ENCODE data around the gene GLIPR1L1. TPM values are rescaled to one million over a fixed set of nuclear protein-coding genes. Genes with fewer than 3 reads are reported as not detected.
A peak's percentile ranks its signal among the peaks of the same experiment; 100 is the strongest.

Gene GLIPR1L1
- total RNA-seq (not detected), polyA plus RNA-seq (not detected), total RNA-seq (0 reads per million in 6 experiments)

GRCh38 chr12:75334384-75335030 is at the start of gene GLIPR1L1:
Gene GLIPR1L1 (plus strand): TSS chr12:75334670. CDS start chr12:75334729, 59 bp downstream.
- Mint-ChIP-seq H3K4me3 (peak within 1 kb of the TSS; percentile 20 to 81 (median 70)), H3K36me3 (no peaks in the 10 kb centered on the region), H3K27me3 (peaks cover 15 to 26% (median 24%) of the 10 kb centered on the region in 5 donors), H3K9me3 (no peaks in the 10 kb centered on the region), H3K4me1 (peaks cover 7 to 20% (median 16%) of the 10 kb centered on the region in 4 donors), H3K27ac (peak within 1 kb of the TSS in 2 of 10 donors; percentile 23 to 30)
- peak; percentile 88 to 90 for ATAC-seq
- DNase-seq = peak; percentile 62 to 87 (median 76)
- POLR2A ChIA-PET = interaction anchor here (1.0 to 1.5 kb wide), 3 partner anchors 146 to 697 kb away, joined by 3 to 4 read pairs (median 3); partner anchors contain the start of genes GLIPR1 and PHLDA1

DNA sequence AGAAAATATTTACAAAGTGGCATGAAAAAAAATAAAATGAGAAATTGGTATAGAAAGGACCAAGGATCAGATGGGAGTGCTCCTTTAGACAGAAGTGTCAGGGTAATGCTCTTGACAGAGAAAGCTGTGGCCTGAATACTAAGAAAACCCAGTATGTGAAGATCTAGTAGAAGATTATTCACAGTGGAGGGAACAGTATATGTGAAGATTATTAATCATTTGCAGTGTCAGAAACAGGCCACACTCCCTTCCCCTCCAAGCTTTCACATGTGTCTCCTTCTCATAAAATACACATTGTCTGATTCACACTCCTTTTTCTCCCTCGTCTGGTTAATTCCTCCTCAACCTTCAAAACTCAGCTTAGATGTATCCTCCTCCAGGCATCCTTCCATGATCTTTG is 45.6 kb upstream of the GLIPR1L1 start:
- H3K9me3 Mint-ChIP-seq = no peaks in the 10 kb centered on the region
- ATAC-seq (no peak), DNase-seq (no peak)
- POLR2A ChIA-PET = no interaction called here
- H3K4me3 Mint-ChIP-seq = no peak overlapping the region
- no peak overlapping the region for H3K27ac Mint-ChIP-seq
- no peaks in the 10 kb centered on the region for H3K4me1 Mint-ChIP-seq
- H3K27me3 Mint-ChIP-seq = no peaks in the 10 kb centered on the region
- no peaks in the 10 kb centered on the region for H3K36me3 Mint-ChIP-seq

DNA sequence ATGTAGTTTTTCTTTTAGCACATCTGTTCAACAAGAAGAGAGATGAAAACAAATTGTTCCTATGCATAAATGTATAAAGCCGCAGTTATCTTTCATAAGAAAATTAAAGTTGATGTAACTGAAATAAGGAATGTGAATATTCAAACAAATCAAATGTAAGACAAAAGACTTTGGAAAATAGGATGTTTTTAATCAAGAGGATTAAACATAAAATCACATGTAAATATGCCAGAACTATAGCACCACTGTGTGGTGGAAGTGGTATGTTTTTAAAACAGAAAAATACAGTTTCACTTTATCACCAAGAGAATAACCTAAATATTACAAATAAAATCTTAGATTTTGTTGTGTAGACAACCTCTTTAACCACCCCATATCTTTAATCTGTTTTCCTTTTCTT is 44.7 kb upstream of the GLIPR1L1 start:
- Mint-ChIP-seq H3K4me1 (no peaks in the 10 kb centered on the region), H3K27ac (no peak overlapping the region), H3K36me3 (no peaks in the 10 kb centered on the region), H3K4me3 (no peak overlapping the region), H3K27me3 (no peaks in the 10 kb centered on the region), H3K9me3 (no peaks in the 10 kb centered on the region)
- POLR2A ChIA-PET = no interaction called here
- ATAC-seq (no peak), DNase-seq (no peak)

DNA sequence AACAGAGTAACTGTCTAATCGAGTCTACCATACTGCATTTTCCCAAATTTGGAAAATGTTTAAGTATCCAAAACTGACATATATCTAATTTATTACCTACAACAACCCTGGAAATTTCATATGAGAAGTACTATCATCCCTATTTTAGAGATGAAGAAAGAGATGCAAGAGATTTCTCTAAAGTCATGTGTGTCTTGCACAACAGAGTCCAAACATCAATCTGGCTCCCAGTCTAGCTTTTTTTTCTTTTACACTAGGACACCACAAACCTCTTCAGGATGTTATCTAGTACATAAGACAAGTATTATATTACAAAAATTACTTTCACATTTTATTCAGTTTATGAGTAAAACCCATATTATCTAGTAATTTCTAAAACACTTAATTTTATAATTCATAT is 43.5 kb upstream of the GLIPR1L1 start:
- DNase-seq = no peak
- POLR2A ChIA-PET = no interaction called here
- H3K36me3 Mint-ChIP-seq = no peaks in the 10 kb centered on the region
- no peak overlapping the region for H3K4me3 Mint-ChIP-seq
- no peak overlapping the region for H3K27ac Mint-ChIP-seq
- H3K9me3 Mint-ChIP-seq = no peaks in the 10 kb centered on the region
- H3K4me1 Mint-ChIP-seq = no peaks in the 10 kb centered on the region
- no peaks in the 10 kb centered on the region for H3K27me3 Mint-ChIP-seq
- no peak for ATAC-seq

GRCh38 chr12:75294336-75294735 is 40.1 kb upstream of the GLIPR1L1 start:
- ATAC-seq (no peak), DNase-seq (no peak)
- Mint-ChIP-seq H3K36me3 (peaks cover 0 to 3% (median 0%) of the 10 kb centered on the region in 3 donors), H3K27ac (no peak overlapping the region), H3K4me1 (no peaks in the 10 kb centered on the region), H3K27me3 (no peaks in the 10 kb centered on the region), H3K9me3 (no peaks in the 10 kb centered on the region), H3K4me3 (no peak overlapping the region)
- POLR2A ChIA-PET = no interaction called here

- no peak for ATAC-seq
- no peaks in the 10 kb centered on the region for H3K4me1 Mint-ChIP-seq
- no peaks in the 10 kb centered on the region for H3K27me3 Mint-ChIP-seq
- peak overlapping the region in 1 of 10 donors; percentile 3 for H3K27ac Mint-ChIP-seq
- H3K36me3 Mint-ChIP-seq = peaks cover 0 to 3% (median 0%) of the 10 kb centered on the region in 3 donors
- POLR2A ChIA-PET = no interaction called here
- no peak for DNase-seq
- H3K9me3 Mint-ChIP-seq = no peaks in the 10 kb centered on the region
- H3K4me3 Mint-ChIP-seq = no peak overlapping the region
These were observed 39.7 kb upstream of the GLIPR1L1 start for GRCh38 chr12:75294797-75295196.

DNA sequence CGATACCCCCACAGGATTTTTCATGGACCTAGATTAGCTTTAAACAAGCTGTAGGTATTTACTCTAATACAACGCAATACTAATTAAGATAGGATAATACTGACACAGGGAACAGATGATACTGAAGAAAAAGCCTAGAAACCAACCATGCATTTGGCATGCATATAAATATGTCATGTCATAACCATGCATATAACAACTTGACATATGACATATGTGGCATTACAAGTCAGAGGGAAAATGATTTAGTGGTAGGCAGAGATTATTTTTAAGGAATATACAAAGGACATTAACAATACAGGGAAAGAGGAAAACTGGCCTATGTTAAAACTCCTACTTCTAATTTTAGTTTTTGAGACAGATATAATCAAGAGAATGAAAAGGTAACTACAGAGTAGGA is 32.2 kb upstream of the GLIPR1L1 start:
- H3K4me3 Mint-ChIP-seq = no peak overlapping the region
- ATAC-seq = no peak
- no peak for DNase-seq
- peaks cover 0 to 4% (median 0%) of the 10 kb centered on the region in 3 donors for H3K36me3 Mint-ChIP-seq
- no peaks in the 10 kb centered on the region for H3K4me1 Mint-ChIP-seq
- H3K9me3 Mint-ChIP-seq = peaks cover 0 to 9% (median 0%) of the 10 kb centered on the region in 9 donors
- H3K27me3 Mint-ChIP-seq = peaks cover 0 to 2% (median 0%) of the 10 kb centered on the region in 5 donors
- H3K27ac Mint-ChIP-seq = no peak overlapping the region
- POLR2A ChIA-PET = no interaction called here

- H3K4me1 Mint-ChIP-seq = no peaks in the 10 kb centered on the region
- H3K4me3 Mint-ChIP-seq = no peak overlapping the region
- POLR2A ChIA-PET = no interaction called here
- peaks cover 0 to 4% (median 0%) of the 10 kb centered on the region in 3 donors for H3K36me3 Mint-ChIP-seq
- no peak overlapping the region for H3K27ac Mint-ChIP-seq
- peaks cover 0 to 2% (median 0%) of the 10 kb centered on the region in 5 donors for H3K27me3 Mint-ChIP-seq
- H3K9me3 Mint-ChIP-seq = peaks cover 0 to 9% (median 0%) of the 10 kb centered on the region in 9 donors
- no peak for DNase-seq
- ATAC-seq = no peak
These were observed 31.7 kb upstream of the GLIPR1L1 start for GRCh38 chr12:75302781-75303180.

GRCh38 chr12:75305412-75306332 is 28.8 kb upstream of the GLIPR1L1 start:
- POLR2A ChIA-PET = no interaction called here
- H3K36me3 Mint-ChIP-seq = peaks cover 0 to 1% (median 0%) of the 10 kb centered on the region in 3 donors
- H3K4me3 Mint-ChIP-seq = no peak overlapping the region
- no peaks in the 10 kb centered on the region for H3K27me3 Mint-ChIP-seq
- peaks cover 0 to 9% (median 0%) of the 10 kb centered on the region in 9 donors for H3K9me3 Mint-ChIP-seq
- H3K27ac Mint-ChIP-seq = no peak overlapping the region
- DNase-seq (no peak), ATAC-seq (no peak)
- H3K4me1 Mint-ChIP-seq = no peaks in the 10 kb centered on the region

- no peak for ATAC-seq
- Mint-ChIP-seq H3K27ac (no peak overlapping the region), H3K36me3 (peaks cover 0 to 1% (median 0%) of the 10 kb centered on the region in 3 donors), H3K9me3 (peaks cover 0 to 7% (median 0%) of the 10 kb centered on the region in 9 donors), H3K4me3 (no peak overlapping the region), H3K27me3 (no peaks in the 10 kb centered on the region), H3K4me1 (no peaks in the 10 kb centered on the region)
- POLR2A ChIA-PET = no interaction called here
- DNase-seq = no peak
These were observed 26.2 kb upstream of the GLIPR1L1 start for GRCh38 chr12:75308279-75308678.

- Mint-ChIP-seq H3K27ac (no peak overlapping the region), H3K4me3 (no peak overlapping the region), H3K36me3 (no peaks in the 10 kb centered on the region), H3K4me1 (no peaks in the 10 kb centered on the region), H3K9me3 (no peaks in the 10 kb centered on the region), H3K27me3 (no peaks in the 10 kb centered on the region)
- POLR2A ChIA-PET = no interaction called here
- DNase-seq (no peak), ATAC-seq (no peak)
These were observed 23.1 kb upstream of the GLIPR1L1 start for GRCh38 chr12:75311369-75311768.

DNA sequence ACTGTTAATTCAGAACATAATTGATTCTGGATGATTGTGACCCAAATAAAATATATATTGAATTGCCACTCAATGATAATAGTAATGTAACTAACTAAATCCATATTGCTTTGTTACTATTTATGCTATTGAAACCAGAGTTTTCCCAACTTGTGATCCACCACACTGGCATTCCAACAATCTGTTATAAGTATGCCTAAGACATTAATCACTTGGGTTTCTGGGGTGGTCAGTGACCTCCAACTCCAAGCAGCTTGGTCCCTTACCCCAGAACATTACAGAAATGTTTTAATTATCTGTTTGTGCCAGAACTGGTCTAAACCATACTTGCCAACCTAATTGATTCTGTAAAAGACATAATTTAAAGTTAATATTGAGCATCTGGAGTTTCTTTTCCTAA is 19.0 kb upstream of the GLIPR1L1 start:
- no peak overlapping the region for H3K4me3 Mint-ChIP-seq
- ATAC-seq (no peak), DNase-seq (no peak)
- peaks cover 0 to 4% (median 0%) of the 10 kb centered on the region in 5 donors for H3K27me3 Mint-ChIP-seq
- POLR2A ChIA-PET = no interaction called here
- no peaks in the 10 kb centered on the region for H3K36me3 Mint-ChIP-seq
- H3K27ac Mint-ChIP-seq = no peak overlapping the region
- no peaks in the 10 kb centered on the region for H3K9me3 Mint-ChIP-seq
- no peaks in the 10 kb centered on the region for H3K4me1 Mint-ChIP-seq

DNA sequence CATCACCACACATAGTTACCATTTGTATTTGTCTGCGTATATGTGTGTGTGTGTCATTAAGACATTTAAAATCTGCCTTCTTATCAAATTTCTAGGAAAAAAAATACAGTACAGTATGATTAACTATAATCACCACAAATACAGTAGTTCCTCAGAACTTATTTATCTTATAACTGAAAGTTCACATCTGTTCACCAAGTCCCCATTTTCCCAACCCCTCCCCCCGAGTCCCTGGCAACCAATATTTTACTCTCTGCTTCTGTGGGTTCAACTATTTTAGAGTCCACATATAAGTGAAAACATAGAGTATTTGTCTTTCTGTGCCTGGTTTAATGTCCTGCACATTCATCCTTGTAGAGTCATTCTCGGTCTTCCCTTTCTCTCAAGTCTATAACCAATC is 16.7 kb upstream of the GLIPR1L1 start:
- no peak overlapping the region for H3K27ac Mint-ChIP-seq
- H3K27me3 Mint-ChIP-seq = peaks cover 0 to 4% (median 0%) of the 10 kb centered on the region in 5 donors
- DNase-seq (no peak), ATAC-seq (no peak)
- POLR2A ChIA-PET = no interaction called here
- H3K4me1 Mint-ChIP-seq = no peaks in the 10 kb centered on the region
- H3K9me3 Mint-ChIP-seq = no peaks in the 10 kb centered on the region
- H3K36me3 Mint-ChIP-seq = no peaks in the 10 kb centered on the region
- H3K4me3 Mint-ChIP-seq = no peak overlapping the region

Data from naive thymus-derived CD8-positive, alpha-beta T cell (primary cell).